HG02763 (cell line): Measurements from ENCODE around the gene CLGN.

Experiments used
- ATAC-seq: cut with Tn5 transposase; IDR thresholded peaks from one replicate; pipeline ENCODE4 v1.9.1; 2021; ENCODE audit warnings: mild to moderate bottlenecking, moderate library complexity; ENCODE audit not compliant: unreplicated experiment

CLGN gene

DNA sequence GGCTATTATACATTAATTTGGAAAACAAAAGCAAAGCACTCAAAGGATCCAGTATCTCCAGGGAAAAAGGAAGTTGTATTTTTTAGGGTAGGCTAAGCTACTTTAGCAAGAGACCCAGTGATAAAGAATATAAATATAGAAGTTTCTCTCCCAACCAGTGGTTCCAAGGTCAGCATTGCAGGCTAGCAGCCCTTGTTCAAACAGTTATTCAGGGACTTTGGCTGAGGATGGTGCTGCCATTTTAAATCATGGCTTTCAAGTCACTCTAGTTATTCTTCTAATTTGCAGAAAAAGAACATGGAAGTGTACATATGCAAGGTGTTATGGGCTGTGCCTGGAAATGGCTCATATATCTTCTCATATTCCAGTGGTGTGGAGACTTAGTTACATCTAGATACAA lies 44.7 kb downstream of the CLGN start:
- no peak for ATAC-seq

- ATAC-seq = no peak
Measured at GRCh38 chr4:140374130-140374477, 53.3 kb downstream of the CLGN start.

DNA sequence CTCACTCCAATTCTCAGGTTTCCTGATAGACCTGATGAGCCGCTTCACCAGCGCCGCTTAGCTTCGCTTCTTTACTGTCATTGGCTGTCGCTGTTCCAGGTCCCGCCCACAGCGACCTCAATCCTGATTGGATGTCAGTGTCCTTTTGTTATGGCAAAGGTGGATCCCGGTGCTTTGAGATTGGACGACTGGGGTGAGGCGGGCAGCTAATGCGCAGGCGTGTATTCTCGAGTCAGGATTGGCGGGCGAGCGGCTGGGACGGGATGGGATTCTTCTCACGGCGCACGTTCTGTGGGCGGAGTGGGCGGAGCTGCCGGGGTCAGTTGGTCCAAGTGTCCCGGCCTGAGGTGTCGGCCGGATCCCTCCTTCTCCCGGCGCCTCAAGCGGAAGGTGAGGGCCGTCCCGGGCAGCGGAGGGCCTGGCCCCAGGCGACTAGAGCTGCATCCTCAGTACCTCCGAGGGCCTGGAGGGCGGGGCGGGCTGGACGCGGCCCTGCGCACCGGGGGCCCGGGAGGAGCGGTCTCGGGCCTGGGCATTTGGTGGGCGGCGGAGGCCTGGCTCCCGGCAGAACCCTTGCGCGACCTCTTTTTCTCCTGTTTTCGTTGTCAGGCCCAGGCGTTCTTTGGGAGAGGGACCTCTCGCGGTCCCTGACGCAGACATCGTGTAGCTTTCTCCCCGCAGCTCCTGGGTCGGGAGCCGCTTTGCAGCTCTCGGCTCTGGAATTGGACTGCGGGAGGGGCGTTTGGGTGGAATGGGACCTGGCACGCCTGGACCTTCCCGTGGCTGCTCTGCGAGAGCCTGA lies 53.9 kb downstream of the CLGN start, which contains the start of gene SCOC:
Gene SCOC (plus strand): TSS at position 319 of the 802 bp plus-strand sequence. CDS start 5,525 bp downstream, outside the sequence.
- peak; percentile 95 for ATAC-seq

DNA sequence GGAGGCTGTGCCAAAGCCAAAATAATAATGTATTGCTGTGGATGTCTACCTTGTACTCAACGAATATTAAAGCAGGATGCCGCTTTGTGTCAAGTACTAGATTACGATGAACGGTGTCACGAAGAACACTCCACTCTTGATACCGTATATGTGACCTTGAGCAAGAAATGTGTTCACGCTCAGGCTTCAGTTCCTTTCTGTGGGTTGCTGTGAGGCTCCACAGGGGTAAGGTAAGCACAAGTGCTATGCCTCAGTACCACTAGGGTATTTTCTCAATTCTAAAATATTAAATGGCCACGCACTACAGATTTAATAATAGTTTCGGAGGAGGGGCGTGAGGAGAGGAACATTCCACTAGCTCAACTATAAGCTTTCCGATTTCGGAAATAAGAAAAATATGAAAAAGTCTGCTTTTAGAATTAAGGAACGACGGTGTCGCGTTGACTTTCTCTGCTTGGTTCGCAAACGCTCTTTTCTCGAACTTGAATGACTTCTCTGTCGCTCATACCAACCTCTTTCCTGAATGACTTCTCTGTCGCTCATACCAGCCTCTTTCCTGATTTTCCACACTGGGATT lies 54.6 kb downstream of the CLGN start:
- ATAC-seq = peak; percentile 51

DNA sequence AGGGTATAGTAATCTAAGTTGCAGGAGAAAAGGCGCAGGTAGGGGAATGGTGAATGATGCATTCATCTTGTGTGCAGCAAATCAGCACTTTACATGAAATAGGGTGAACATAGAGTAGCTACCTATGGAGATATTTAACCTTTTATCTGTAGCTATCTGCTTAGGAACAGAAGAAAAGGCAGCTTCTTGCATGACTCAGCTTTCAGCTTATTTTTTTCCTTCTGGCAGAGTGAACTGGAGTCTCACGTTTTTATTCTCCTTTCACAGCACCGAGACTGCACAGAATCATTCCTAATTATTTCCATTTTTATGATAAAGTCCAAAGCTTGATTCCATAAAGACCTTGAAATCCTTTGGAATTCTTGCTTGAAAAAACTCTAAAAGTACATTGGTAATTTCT lies 58.8 kb downstream of the CLGN start:
- no peak for ATAC-seq

GRCh38 chr4:140367738-140368137 lies 59.7 kb downstream of the CLGN start:
- no peak for ATAC-seq

DNA sequence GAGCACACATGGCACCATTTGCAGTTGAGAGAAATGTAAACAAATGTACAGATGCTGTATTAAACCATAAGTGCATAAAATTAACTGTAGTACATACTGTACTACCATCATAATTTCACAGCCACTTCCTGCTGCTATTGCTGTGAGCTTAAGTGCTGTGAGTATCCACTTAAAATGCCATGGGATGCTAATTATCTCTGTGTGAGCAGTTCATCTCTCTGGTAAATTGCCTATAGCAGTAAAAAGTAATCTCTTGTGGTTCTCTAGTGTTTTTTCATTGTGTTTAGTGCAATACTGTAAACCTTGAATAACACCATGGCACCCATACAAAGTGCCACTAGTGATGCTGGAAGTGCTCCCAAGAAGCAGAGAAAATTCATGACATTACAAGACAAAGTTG lies 63.9 kb downstream of the CLGN start:
- ATAC-seq = no peak

DNA sequence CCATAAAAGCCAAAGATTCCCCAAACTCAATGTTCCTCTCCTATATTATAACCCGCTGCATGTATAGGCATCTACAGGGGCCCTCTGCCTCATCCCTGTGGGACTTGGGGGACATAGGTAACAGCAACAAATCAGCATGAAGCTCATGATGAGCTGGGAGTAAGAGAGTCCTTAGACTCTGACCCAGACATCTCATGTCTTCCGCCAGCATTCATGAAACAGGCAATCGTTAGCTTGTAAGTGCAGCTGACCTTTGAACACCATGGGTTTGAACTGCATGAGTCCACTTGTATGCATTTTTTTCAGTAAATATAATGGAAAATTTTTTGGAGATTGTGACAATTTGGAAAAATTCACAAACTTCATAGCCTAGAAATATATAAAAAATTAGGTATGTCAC lies 64.4 kb downstream of the CLGN start:
- no peak for ATAC-seq

GRCh38 chr4:140361099-140361498 lies 66.3 kb downstream of the CLGN start:
- no peak for ATAC-seq

- peak; percentile 94 for ATAC-seq
Measured at GRCh38 chr4:140359562-140360427, 67.7 kb downstream of the CLGN start.

DNA sequence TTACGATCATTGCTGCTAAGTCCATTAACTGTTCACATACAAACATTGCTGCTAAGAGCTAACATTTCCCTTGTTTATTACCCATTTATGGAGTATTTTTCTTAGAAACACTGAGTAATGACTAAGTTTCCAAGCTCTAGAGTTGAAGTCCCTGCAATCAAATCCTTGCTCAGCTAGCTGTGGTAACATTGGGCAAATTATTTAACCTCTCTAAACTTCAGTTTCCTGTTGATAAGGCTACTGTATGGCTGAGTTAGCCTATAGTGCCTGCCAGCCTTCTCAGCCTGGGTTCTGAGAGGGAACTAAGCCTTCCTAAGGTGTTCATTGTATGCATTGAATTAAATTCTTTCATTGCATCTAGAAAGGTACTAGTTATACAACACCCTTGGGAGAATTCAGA lies 69.2 kb downstream of the CLGN start:
- no peak for ATAC-seq

- ATAC-seq = no peak
Measured at GRCh38 chr4:140357868-140358267, 69.6 kb downstream of the CLGN start.

GRCh38 chr4:140355288-140355687 lies 72.2 kb downstream of the CLGN start:
- ATAC-seq = no peak

- no peak for ATAC-seq
Measured at GRCh38 chr4:140353786-140354185, 73.7 kb downstream of the CLGN start.

- no peak for ATAC-seq
Measured at GRCh38 chr4:140351093-140352075, 76.1 kb downstream of the CLGN start.

- ATAC-seq = no peak
Measured at GRCh38 chr4:140349816-140350215, 77.6 kb downstream of the CLGN start.

DNA sequence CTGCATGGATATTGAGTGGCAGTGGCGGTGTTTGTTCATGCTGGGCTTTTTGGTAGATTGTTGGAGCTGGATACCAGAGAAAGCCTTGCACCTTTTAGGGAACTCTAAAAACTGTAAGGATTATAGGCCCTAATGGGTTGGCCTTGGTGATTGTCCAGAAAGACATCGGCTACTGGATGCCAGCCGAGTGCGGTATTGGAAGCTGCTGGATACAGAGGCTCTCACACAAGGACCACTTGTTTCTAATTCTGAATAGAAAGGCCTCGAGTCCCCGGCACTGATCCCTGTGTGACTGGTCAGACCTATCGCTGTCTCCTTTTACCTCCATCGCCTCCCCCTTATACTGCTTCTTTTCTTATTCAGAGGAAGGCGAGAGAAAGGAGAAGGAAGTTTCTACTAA lies 81.3 kb downstream of the CLGN start:
- no peak for ATAC-seq

- ATAC-seq = no peak
Measured at GRCh38 chr4:140344621-140345020, 82.8 kb downstream of the CLGN start.

DNA sequence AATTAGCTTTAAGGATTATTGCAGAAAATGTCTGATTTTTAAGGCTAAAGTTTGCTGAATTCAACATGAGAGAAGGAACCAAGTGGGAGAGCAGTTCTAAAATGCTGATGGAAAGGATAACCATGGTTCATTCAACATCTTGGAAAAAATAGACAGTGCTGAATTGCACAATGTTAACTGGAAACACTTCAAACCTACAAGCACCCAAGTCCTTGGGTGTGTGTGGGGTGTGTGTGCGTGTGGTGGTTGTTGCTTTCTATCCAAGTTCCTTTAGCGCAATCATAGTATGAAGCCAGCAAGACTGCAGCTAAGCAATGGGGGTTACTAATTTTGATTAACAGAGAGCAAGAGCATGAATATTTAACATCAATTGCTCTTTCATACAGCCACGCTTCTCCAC lies 83.3 kb downstream of the CLGN start:
- ATAC-seq = no peak

- peak; percentile 87 for ATAC-seq
Measured at GRCh38 chr4:140343303-140343702, 84.1 kb downstream of the CLGN start.

DNA sequence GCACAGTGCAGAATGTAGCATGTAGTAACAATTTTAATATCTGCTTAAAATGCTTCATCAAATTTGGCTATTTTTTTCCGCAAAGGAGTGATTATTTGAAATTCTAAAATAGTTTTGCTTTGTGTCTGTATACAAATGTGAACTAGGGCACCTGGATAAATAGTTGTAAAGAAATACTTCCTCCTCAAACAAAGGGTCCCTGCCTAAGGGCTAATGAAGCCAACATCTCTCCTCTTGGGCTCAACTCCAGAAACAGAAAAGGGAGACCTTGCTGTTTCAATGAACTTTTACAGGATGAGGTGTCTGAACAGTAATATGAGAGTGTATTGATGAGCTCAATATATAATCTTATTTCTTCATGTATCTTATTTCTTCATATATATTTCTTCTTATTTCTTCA lies 84.8 kb downstream of the CLGN start:
- ATAC-seq = no peak
